ENCODE measurements around the gene VAMP1.
A peak's percentile ranks its signal among the peaks of the same experiment; 100 is the strongest.
"Not testable (repeated sequence)": the region's sequence is repeated elsewhere in the genome, so short reads cannot be mapped to it uniquely, and the experiment has no call there.

Gene VAMP1, protein sequence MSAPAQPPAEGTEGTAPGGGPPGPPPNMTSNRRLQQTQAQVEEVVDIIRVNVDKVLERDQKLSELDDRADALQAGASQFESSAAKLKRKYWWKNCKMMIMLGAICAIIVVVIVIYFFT

GRCh38 chr12:6470375-6471163 lies at the start of gene VAMP1:
TSS of gene VAMP1 (minus strand) at chr12:6470677. CDS start at chr12:6470531, 146 bp downstream.
- DNase-seq: peak; percentile 96

- no peak for DNase-seq
Observed at GRCh38 chr12:6520186-6520585, 49.7 kb upstream of the VAMP1 start.

DNA sequence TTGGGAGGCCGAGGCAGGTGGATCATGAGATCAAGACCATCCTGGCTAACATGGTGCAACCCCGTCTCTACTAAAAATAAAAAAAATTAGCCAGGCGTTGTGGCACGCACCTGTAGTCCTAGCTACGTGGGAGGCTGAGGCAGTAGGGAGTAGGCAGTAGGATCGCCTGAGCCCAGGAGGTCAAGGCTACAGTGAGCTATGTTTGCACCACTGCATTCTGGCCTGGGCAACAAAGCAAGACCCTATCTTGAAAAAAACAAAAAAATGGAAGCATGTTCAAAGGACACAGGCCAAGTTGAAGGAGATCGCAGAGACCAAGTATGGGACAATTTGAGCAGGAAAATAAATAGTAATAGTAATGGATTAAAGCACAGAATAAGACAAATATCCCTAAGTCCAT lies 37.6 kb upstream of the VAMP1 start:
- DNase-seq: no peak

DNA sequence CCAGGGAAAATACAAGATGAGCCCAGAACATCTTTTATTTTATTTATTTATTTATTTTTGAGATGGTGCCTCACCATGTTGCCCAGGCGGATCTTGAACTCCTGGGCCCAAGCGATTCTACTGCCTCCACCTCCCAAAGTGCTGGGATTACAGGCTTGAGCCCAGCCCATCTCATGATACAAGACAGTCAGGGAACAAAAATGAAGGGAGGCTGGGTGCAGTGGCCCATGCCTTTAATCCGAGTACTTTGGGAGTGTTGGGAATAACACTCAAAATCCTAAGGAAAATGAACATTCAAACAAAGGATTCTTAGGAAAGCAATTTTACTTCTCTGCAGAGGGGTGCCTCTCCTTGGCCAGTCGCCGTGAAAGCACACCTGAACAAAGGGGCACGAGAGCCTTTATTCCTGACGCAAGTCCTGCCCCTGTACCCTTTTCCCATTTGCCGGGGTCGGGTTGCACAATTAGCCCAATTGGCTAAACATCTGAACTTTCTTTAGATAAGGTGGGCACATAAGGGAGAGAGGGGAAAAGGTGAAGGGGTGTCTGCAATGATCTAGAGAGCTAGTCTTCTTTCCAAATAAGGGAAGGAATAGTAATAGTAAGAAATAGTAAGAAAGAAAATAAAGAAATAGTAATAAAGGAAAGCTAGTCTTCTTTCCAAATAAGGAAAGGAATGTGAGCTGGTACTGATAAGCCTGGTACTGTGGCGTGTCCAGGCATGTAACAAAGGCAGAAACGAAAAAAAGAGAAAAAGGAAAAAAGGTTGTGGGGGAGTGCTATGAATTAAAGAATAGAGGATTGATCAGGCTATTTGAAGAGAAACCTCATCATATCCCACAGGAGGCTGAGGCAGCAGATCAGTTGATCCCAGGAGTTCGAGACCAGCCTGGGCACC lies 36.9 kb upstream of the VAMP1 start:
- no peak for DNase-seq

DNA sequence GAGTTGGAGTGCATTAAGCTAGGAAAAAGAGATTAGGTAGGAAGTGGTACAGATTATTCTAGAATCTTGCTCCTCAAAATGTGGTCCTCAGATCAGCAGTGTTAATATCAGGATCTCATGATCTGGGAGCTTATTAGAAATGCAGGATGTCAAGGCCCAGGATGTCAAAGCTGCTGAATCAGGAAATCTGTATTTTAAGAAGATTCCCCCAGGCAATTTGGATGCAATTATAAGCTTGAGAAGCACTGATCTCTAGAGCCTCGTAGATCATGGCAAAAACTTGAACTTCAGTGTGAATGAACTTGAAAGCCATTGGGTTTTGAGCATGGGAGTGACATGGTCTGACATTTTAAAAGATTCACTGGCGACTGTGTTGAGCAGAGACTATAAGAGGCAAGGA lies 30.0 kb upstream of the VAMP1 start:
- DNase-seq: no peak

DNA sequence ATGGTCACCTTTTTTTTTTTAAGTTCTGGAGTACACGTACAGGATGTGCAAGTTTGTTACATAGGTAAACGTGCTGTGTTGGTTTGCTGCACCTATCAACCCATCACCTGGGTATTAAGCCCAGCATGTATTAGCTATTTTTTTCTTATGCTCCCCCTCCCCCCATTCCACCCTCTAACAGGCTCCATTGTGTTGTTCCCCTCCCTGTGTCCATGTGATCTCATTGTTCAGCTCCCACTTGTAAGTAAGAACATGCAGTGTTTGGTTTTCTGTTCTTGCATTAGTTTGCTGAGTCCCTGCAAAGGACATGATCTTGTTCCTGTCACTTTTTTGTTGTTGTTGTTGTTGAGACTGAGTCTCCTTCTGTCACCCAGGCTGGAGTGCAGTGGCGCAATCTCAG lies 26.8 kb upstream of the VAMP1 start:
- DNase-seq: not testable (repeated sequence)

- DNase-seq: no peak
Observed at GRCh38 chr12:6494968-6495367, 24.5 kb upstream of the VAMP1 start.

DNA sequence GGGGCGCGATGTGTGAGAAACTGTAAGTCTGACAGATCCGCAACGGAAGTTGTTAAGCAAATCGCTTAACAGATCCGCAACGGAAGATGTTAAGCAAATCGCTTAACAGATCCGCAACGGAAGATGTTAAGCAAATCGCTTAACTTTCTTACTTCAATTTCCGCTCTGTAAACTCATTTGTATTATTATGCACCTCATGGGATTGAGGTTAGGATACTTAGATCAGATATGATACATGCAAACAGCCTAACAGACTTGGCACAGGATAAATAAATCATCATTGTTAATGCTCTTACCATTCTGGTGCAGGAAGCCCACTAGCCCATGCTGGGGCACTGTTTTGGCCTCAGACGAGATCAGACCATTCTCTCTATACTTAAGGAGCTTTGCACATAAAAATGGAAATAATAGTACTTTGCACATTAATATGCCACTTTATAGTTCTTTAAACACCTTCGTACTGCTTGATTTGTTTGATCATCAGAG lies 23.8 kb upstream of the VAMP1 start:
- DNase-seq: no peak

GRCh38 chr12:6493497-6494257 lies 23.2 kb upstream of the VAMP1 start, which contains the start of gene NCAPD2:
TSS of gene NCAPD2 (plus strand) at chr12:6494102. CDS start at chr12:6495099, 997 bp downstream.
- peak; percentile 96 for DNase-seq

- DNase-seq: peak; percentile 96
Observed at GRCh38 chr12:6492838-6493496, 22.5 kb upstream of the VAMP1 start, which contains the start of gene MRPL51. TSS of gene MRPL51 (minus strand) at chr12:6493262. CDS start at chr12:6493136, 126 bp downstream.

- DNase-seq: not testable (repeated sequence)
Observed at GRCh38 chr12:6490673-6491072, 20.2 kb upstream of the VAMP1 start.

DNA sequence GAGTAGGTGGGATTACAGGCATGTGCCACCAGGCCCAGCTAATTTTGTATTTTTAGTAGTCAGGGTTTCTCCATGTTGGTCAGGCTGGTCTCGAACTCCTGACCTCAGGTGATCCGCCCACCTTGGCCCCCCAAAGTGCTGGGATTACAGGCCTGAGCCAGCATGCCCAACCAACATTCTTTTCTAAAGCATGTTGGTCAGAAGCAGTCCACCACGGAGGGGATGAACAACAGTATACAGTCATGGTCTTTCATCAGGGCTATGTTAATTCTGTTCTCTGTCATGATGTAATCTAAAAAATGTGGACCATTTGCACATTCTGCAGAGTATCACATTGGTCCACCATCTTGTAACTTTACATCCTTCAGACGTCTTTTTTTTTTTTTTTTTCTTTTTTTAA lies 19.0 kb upstream of the VAMP1 start:
- DNase-seq: no peak

DNA sequence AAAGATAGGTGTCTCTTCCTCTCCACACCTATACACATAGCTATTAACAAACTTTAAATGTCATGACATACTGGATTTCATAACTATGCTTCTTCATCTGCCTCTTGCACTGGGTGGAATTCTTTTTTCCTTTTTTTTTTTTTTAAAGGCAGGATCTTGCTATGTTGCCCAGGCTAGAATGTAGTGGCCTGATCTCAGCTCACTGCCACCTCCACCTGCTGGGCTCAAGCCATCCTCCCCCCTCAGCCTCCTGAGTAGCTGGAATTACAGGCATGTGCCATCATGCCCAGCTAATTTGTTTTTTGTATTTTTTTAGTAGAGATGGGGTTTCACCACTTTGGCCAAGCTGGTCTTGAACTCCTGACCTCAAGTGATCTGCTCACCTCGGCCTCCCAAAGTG lies 17.8 kb upstream of the VAMP1 start:
- no peak for DNase-seq

GRCh38 chr12:6478416-6478815 lies 7.9 kb upstream of the VAMP1 start:
- no peak for DNase-seq

DNA sequence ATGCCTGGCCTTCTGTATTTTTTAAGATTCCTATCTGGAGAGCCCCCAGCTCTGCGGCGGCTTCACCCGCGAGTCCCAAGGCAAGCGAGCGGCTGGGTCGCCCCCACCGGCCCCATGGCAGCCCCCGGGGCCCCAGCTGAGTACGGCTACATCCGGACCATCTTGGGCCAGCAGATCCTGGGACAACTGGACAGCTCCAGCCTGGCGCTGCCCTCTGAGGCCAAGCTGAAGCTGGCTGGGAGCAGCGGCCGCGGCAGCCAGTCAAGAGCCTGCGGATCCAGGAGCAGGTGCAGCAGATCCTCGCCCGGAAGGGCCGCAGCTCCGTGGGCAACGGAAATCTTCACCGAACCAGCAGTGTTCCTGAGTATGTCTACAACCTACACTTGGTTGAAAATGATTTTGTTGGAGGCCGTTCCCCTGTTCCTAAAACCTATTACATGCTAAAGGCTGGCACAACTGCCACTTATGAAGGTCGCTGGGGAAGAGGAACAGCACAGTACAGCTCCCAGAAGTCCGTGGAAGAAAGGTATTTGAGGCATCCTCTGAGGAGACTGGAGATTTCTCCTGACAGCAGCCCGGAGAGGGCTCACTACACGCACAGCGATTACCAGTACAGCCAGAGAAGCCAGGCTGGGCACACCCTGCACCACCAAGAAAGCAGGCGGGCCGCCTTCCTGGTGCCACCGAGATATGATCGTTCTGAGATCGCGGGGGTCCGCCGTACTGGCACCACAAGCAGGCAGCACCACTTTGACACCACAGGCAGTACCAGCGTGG lies 7.3 kb upstream of the VAMP1 start:
- not testable (repeated sequence) for DNase-seq

DNA sequence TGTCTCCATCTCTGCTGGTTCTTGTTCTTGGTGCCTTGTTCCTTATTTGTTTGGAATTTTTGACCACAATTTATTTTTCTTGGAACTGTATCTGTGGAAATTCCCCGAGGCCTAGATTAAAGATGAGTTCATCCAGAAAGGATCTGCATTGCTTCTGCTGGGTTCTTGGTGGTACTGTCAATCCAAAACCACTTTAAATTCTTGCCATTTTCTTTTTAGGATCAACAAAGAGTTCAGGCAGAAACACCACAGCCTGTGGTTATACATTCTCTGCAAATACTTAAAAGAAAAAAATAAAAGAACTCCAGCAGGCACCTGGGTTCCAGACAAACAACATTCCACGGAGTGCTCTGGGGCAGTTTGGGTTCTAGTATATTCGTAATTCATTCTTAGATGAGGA lies 6.0 kb upstream of the VAMP1 start:
- no peak for DNase-seq

GRCh38 chr12:6475233-6475975 lies 4.9 kb upstream of the VAMP1 start:
- DNase-seq: not testable (repeated sequence)

DNA sequence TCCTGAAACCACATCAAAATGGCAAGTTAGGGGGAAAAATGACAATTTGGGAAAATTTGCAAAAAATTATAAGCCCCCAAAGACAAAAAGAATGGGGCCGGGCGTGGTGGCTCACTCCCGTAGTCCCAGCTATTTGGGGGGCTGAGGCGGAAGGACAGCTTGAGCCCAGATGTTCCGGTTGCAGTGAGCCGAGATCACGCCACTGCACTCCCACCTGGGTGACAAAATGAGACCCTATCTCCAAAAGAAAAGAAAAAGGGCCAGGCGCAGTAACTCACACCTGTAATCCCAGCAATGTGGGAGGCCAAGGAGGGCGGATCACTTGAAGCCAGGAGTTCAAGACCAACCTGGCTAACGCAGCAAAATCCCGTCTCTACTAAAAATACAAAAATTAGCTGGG lies 2.0 kb upstream of the VAMP1 start:
- DNase-seq: no peak

DNA sequence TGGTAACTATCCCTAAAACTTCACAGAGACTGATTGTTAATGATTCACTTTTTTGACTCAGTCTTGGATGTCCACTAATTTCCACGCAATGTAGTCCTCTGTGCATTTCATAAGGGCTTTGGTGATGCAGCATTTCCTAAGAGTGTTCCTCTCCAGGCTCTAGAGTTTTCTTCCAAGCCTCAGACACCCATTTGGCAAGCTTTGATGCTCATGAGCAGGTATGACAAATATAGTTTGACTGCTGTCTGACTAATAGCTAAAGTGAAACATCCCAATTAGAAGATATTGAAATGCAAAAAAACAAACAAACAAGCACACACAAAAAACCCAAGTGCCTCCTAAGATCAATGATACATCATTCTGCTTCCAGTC lies 1.5 kb upstream of the VAMP1 start:
- no peak for DNase-seq

DNA sequence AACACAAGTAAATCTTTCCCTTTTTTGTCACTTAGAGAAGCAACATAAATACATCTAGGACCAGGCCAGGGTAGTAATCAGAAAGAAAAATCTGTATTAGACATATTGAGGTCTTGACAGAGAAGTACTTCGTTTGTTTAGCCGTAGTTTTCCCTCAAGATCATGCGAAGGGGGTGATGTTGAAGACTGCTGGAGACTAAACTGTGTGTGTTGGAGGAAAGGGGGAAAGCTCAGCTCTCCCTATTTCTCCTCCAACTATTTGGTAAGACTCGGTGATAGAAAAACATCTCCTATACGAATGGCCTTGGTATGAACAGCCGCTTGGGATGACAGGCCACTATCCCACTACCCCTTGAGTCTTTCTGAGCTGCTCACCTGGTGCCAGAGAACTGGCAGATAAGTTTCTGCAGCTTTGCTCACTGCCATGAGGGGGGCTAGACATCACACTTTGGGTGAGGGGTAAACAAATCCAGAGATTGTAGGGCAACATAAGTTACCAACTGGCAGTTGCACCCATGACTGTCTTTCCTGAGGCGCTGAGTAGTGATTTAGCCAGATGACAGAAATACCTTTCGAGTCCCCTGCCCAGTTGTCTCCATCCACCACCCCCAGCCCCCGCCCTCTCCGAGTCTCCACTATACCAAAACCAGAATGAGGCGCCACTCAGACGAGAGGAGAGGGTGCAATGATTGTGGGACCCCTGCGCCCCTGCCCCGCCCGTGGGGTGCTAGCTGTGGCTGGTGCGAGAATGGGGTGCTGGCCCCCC lies 685 bp downstream of the VAMP1 start:
- no peak for DNase-seq

All from CD4-positive, alpha-beta T cell treated with Interleukin-12 subunit alpha and Interleukin-12 subunit beta, for 1 hour (primary cell).